ENCODE measurements around the gene STK32B. TPM values are rescaled to one million over a fixed set of nuclear protein-coding genes. Genes with fewer than 3 reads are reported as not detected.

The STK32B gene
- total RNA-seq, 1 experiment from 2014 or later = 15.1 TPM

DNA sequence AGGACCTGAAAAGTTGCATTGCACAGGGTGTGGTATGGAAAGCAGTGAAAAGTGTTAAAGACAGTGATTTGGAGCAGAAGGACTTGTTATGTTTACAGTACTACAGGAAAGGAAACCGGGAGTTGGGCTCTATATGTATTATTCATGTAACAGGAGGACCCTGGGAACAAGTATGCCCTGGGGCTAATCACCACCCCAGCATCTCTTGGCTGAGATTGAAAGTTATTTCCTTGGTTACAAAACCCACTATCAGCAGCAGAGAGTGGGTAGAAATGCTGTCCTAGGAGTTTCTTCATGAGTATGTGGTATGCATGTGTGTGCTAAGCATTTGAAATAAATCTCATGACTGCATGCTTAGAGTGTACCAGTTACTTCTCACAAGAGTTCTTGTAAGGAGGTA lies 46.9 kb downstream of the STK32B start:
- no peak overlapping the region for H3K27ac ChIP-seq (ENCODE audit: low read depth, low read length, poor library complexity, severe bottlenecking)
- no peaks in the 10 kb centered on the region for H3K36me3 ChIP-seq (ENCODE audit: insufficient read depth, low read length, poor library complexity, severe bottlenecking)
- intact Hi-C loops (cut with micrococcal nuclease; ENCODE audit: unreplicated experiment) = no loop called here
- CTCF ChIA-PET = no interaction called here
- no peaks in the 10 kb centered on the region for H3K27me3 ChIP-seq (replicated peaks; ENCODE audit: insufficient read depth, low read depth, low read length, poor library complexity)
- no peaks in the 10 kb centered on the region for H3K4me1 ChIP-seq (ENCODE audit: insufficient read depth, low read length, poor library complexity, severe bottlenecking)
- peak; percentile 7 for DNase-seq (ENCODE audit: low spot score)
- no peak overlapping the region for H3K4me3 ChIP-seq (ENCODE audit: low read depth, low read length, poor library complexity, severe bottlenecking)
- no TSS peak for BruUV-seq (replicated peaks)
- POLR2A ChIA-PET (ENCODE audit: low non-redundant PET) = no interaction called here
- TF ChIP-seq, protein P1, sequence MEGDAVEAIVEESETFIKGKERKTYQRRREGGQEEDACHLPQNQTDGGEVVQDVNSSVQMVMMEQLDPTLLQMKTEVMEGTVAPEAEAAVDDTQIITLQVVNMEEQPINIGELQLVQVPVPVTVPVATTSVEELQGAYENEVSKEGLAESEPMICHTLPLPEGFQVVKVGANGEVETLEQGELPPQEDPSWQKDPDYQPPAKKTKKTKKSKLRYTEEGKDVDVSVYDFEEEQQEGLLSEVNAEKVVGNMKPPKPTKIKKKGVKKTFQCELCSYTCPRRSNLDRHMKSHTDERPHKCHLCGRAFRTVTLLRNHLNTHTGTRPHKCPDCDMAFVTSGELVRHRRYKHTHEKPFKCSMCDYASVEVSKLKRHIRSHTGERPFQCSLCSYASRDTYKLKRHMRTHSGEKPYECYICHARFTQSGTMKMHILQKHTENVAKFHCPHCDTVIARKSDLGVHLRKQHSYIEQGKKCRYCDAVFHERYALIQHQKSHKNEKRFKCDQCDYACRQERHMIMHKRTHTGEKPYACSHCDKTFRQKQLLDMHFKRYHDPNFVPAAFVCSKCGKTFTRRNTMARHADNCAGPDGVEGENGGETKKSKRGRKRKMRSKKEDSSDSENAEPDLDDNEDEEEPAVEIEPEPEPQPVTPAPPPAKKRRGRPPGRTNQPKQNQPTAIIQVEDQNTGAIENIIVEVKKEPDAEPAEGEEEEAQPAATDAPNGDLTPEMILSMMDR (conservative IDR thresholded peaks at IDR 0.05; ENCODE audit: low read depth, low read length) = no peak
- no peak for TF ChIP-seq EZH2 (IDR thresholded peaks at IDR 0.05; ENCODE audit: borderline replicate concordance, low read depth, low read length, poor library complexity, severe bottlenecking)
- H3K9me3 ChIP-seq (ENCODE audit: low read depth, low read length, poor library complexity, severe bottlenecking) = peaks cover 4% of the 10 kb centered on the region

DNA sequence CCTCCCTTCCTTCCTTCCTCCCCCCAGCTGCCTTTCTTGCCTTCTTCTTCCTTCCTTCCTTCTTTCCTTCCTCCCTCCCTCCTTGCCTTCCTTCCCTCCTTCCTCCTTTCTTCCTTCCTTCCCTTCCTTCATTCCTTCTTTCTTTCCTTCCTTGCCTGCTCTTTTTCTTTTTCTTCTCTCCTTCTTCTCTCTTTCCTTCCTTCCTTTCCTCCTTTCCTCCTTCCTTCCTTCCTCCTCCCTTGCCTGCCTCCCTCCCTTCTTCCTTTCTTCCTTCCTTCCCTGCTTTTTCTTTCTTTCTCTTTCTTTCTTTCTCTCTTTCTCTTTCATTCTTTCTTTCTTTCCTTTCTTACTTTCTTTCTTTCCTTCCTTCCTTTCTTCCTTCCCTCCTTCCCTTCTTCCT lies 49.1 kb downstream of the STK32B start:
- Histone ChIP-seq H3K36me3 (ENCODE audit: insufficient read depth, low read length, poor library complexity, severe bottlenecking) (no peaks in the 10 kb centered on the region), H3K4me3 (ENCODE audit: low read depth, low read length, poor library complexity, severe bottlenecking) (no peak overlapping the region), H3K4me1 (ENCODE audit: insufficient read depth, low read length, poor library complexity, severe bottlenecking) (no peaks in the 10 kb centered on the region), H3K27ac (ENCODE audit: low read depth, low read length, poor library complexity, severe bottlenecking) (no peak overlapping the region), H3K9me3 (ENCODE audit: low read depth, low read length, poor library complexity, severe bottlenecking) (peaks cover 4% of the 10 kb centered on the region), H3K27me3 (replicated peaks; ENCODE audit: insufficient read depth, low read depth, low read length, poor library complexity) (no peaks in the 10 kb centered on the region)
- CTCF ChIA-PET = no interaction called here
- TF ChIP-seq, protein P1 (conservative IDR thresholded peaks at IDR 0.05; ENCODE audit: low read depth, low read length) = no peak
- TF ChIP-seq EZH2 (IDR thresholded peaks at IDR 0.05; ENCODE audit: borderline replicate concordance, low read depth, low read length, poor library complexity, severe bottlenecking) = no peak
- no peak for DNase-seq (ENCODE audit: low spot score)
- intact Hi-C loops (cut with micrococcal nuclease; ENCODE audit: unreplicated experiment) = no loop called here
- no TSS peak for BruUV-seq (replicated peaks)
- POLR2A ChIA-PET (ENCODE audit: low non-redundant PET) = no interaction called here

DNA sequence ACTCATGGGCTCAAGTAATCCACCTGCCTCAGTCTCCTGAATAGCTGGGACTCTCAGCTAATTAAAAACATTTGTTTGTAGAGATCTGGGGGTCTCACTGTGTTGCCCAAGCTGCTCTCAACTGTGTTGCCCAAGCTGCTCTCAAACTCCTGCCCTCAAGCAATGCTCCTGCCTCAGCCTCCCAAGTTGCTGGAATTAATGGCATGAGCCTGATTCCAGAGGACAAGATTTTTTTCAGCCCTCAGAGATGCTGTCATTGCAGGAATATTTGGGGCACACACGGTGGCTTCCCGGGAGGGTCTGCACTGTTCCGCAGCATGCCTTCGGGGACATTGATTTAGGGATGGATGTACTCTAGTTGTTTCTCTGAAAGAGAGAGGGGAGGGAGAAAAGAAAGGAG lies 49.7 kb downstream of the STK32B start:
- no peak overlapping the region for H3K27ac ChIP-seq (ENCODE audit: low read depth, low read length, poor library complexity, severe bottlenecking)
- intact Hi-C loops (cut with micrococcal nuclease; ENCODE audit: unreplicated experiment) = no loop called here
- no peak for TF ChIP-seq EZH2 (IDR thresholded peaks at IDR 0.05; ENCODE audit: borderline replicate concordance, low read depth, low read length, poor library complexity, severe bottlenecking)
- TF ChIP-seq, protein P1 (conservative IDR thresholded peaks at IDR 0.05; ENCODE audit: low read depth, low read length) = no peak
- no peak for DNase-seq (ENCODE audit: low spot score)
- POLR2A ChIA-PET (ENCODE audit: low non-redundant PET) = no interaction called here
- no peaks in the 10 kb centered on the region for H3K36me3 ChIP-seq (ENCODE audit: insufficient read depth, low read length, poor library complexity, severe bottlenecking)
- peaks cover 4% of the 10 kb centered on the region for H3K9me3 ChIP-seq (ENCODE audit: low read depth, low read length, poor library complexity, severe bottlenecking)
- H3K4me3 ChIP-seq (ENCODE audit: low read depth, low read length, poor library complexity, severe bottlenecking) = no peak overlapping the region
- CTCF ChIA-PET = interaction anchor here (0.6 kb wide), 1 partner anchor 10 kb away, joined by 6 read pairs; no protein-coding TSS in a partner anchor
- no peaks in the 10 kb centered on the region for H3K27me3 ChIP-seq (replicated peaks; ENCODE audit: insufficient read depth, low read depth, low read length, poor library complexity)
- H3K4me1 ChIP-seq (ENCODE audit: insufficient read depth, low read length, poor library complexity, severe bottlenecking) = no peaks in the 10 kb centered on the region
- BruUV-seq (replicated peaks) = no TSS peak

Data from A673 (cell line).